ENCODE data around the gene SYNJ1.
"Not testable (repeated sequence)": the region's sequence is repeated elsewhere in the genome, so short reads cannot be mapped to it uniquely, and the experiment has no call there.

Gene SYNJ1

DNA sequence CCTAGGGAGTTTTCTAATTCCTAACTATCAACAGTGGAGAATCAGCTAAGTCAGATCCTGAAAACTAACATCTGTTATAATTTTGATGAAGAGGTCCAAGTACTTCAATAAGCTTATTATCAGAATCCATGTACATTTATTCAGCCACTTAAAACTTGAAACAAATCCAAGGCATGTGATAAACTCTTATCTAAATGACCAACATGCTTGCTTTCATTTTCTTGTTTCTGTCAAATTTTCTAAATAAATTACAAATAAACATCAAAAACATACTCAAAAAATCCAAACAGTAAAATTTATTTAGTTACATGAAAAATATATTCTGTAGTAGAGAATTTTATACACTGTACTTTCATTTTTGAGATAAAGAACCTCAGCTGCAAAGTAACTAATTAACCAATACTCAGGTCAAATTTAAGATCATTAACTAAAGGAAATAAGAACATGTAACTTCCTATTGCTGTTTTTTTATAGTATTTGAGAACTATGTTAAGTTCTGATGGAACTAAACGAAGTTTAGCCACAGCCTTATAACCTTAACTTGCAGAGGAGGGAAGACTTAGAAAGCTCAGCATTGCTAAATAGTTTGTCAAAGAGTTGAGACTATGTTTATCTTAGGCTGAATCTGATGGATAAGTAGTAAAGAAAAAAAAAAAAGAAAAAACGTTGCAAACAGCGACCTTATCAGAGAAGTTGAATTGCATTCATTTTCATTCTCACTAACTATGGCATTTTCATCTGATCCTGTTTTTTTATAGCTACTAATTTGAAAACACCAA, 44.9 kb downstream of the SYNJ1 start:
- DNase-seq = no peak

DNA sequence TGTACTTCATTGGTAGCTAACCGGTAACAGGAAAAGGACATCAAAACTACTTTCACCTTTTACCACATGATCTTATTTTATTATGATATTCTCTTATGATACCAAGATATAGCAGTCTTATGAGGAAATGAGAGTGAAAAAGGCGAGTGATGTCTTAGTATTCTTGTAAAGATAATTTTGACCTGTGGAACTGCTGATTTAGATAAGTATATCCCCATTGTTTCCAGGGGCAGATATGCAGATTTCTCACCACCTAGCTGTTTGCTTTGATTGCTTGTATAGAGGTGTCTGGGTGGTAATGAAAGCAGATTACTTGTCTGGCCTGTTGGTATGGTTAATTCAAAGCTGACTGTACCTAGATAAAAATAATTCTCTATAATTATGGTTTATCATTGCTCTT, 53.1 kb downstream of the SYNJ1 start:
- no peak for DNase-seq

DNA sequence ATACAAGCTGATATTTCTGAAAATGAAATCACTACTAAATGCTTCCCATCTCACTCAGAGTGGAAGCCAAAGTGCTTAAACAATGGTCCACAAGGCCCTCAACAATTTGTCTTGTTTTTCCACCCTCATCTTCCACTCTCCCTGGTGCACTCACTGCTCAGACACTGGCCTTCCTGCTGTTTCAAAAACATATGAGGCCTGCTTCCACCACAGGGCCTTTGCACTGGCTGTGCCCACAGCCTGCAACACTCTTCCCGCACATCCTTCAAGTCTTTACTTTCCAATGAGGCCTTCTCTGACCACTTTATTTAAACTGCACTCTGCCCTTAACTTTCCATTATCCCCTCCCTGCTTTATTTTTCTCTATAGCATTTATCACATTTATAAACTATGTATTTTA, 53.8 kb downstream of the SYNJ1 start:
- DNase-seq = no peak

DNA sequence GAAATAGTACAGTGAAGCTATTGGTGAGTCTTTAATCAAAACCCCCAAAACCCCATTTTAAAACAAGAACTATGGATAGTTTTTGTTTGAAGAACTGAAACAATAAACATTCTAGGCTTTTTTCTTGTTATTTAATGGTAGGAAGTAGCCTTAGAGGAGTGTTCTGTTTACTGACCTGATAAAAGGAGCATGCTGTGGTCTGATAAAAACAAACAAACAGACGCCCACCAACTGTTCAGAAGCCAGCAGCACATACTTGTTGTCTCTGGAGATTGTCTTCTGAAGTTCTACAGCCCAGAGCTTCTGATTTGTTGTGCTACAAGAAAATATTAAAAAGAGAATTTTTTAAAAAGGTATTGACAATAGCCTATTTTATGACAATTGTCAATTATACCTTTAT, 61.6 kb downstream of the SYNJ1 start:
- DNase-seq = no peak

DNA sequence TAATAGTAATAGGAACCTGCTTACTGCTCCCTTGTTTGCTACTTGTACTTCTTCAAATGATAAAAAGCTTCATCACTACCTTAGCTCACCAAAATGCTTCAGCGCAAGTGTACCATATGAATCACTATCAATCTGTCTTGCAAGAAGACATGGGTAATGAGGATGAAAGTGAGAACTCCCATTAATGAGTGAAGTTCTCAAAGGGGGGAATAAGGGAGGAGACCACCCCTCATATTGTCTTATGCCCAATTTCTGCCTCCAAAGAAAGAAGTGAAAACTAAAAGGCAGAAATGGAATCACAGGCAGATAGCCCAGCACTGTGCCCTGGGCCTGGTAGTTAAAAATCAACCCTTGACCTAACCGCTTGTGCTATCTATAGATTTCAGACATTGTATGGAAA, 63.7 kb downstream of the SYNJ1 start:
- not testable (repeated sequence) for DNase-seq

DNA sequence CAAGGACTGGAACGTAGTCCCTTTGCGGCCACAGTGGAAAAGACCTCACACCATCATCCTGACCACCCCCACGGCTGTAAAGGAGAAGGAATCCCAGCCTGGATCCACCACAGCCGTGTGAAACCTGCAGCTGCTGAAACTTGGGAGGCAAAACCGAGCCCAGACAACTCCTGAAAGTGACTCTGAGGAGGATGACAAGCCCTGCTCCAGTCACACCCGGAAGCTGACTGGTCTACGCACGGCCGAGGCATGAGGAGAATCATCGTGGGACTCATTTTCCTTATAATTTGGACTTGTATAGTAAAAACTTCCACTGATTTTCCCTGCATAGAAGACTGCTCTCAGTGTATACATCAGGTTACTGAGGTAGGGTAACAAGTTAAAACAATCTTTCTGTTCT, 65.8 kb downstream of the SYNJ1 start:
- not testable (repeated sequence) for DNase-seq

DNA sequence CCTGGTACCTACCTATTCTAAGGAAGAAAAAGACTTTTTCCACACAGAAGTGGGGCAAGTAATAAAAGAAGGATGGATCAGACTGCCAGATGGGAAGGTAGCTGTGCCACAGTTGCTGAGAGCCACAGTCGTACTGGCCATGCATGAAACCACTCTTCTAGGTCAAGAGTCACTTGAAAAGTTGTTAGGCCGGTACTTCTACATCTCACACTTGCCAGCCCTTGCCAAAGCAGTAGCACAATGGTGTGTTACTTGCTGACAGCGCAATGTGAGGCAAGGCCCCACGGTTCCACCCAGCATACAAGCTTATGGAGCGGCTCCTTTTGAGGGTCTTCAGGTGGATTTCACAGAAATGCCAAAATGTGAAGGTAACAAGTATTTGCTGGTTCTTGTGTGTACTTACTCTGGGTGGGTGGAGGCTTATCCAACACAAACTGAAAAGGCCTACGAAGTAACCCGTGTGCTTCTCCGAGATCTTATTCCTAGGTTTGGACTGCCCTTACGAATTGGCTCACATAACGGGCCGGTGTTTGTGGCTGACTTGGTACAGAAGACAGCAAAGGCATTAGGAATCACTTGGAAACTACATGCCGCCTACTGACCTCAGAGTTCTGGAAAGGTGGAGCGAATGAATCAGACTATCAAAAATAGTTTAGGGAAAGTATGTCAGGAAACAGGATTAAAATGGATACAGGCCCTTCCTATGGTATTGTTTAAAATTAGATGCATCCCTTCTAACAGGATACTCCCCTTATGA, 66.6 kb downstream of the SYNJ1 start:
- DNase-seq = not testable (repeated sequence)

DNA sequence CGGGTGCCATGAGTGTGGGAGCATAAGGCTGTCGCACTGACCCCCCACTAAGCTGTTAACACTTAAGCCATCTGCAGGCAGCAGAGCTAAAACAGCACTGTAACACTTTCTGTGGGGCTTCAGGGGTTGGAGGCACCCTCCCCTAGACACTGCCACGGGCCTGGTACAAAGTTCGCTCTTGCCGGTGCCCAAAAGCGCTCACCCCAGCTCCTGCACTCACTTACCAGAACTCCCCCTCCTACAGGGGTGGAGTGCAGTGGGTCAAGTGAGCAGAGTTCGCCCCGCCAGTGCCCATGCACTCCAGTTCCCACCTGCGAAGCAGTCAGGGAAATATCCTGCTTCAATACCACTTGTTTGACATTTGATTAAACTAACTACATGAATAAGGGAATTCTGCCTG, 69.3 kb downstream of the SYNJ1 start:
- no peak for DNase-seq

DNA sequence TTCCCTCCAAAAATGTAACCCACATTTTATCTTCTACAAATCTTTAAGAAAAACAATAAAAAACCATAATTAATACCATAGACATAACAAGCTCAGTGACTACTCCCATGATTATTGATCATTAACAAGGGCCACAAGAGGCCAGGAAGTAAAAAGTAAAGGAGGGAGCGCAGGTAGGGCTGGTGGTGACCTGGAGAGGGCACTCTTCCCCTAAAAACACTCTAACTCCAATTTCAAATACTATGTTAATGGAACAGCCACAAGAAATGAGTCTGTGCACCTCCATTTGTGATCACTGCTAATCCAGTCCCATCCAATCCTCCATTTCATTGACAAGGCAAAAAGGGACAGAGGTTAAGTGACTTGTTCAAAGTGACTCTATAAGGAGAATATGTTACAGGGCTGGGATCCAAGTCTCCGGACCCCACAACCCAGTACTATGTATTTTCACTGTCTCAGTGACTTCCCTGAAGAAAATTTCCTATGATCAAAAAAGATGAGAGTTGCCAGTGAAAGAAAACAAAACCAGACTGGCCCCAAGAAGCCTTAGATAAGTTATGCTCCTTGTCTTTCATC, 74.4 kb downstream of the SYNJ1 start:
- DNase-seq = peak; percentile 9 to 18

DNA sequence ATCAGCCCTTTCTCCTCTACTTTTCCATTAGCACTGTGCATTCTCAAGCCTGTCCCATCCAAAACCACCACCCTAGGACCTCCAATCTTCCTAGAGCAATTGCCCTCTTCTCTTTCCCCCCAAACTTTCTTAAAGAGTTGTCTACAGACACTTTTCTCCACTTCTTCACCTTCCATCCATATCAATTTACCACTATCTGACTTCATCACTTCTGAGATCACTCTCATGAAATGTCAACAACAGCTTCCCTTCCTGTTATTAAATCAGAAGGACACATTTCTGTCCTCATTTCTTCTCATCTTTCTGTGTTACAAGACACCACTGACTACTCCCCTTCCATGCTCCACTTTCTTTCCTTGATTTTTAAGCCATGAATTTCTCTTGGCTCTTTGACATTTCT, 79.6 kb downstream of the SYNJ1 start:
- no peak for DNase-seq

DNA sequence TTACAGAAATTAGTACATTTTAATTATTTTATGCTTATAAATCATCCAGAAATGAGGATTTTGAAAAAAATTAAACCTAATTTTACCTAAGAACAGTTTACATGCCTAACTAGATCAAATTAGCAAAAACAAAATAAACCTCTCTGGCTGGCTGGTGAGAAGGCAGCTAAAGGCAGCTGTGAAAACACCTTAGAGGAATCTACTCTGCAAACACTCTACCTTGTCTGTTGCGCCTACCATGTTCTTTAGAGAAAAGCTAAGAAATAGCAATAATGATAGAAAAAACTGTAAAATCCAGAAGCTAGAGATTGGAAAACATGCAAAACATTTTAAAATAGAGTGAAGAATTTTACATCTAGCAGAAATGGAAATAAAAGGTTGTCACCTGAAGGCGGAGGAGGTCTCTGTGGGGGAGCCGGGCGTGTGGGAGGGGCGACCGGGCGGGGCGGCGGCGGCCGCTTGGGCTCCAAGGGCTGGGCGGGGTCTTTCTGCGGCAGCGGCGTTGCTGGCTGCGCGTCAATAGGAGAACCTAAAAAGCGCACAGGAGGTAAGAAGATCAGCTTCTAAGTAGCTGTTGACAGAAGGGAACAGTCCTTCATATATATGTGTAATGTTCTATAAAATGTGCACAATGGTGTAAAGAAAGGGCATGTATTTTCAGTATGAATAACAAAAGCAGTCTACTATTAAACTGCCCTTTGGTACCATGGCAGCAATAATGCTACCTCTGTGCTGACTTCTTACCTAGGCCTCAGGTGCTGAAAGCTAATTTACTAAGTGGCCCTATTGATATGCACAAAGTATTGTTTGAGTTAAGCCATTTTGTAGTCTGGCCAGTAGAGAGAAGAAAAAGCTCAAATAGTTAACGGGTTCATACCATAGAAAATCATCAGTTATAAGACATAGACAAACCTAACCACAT, 82.3 kb downstream of the SYNJ1 start:
- no peak for DNase-seq

DNA sequence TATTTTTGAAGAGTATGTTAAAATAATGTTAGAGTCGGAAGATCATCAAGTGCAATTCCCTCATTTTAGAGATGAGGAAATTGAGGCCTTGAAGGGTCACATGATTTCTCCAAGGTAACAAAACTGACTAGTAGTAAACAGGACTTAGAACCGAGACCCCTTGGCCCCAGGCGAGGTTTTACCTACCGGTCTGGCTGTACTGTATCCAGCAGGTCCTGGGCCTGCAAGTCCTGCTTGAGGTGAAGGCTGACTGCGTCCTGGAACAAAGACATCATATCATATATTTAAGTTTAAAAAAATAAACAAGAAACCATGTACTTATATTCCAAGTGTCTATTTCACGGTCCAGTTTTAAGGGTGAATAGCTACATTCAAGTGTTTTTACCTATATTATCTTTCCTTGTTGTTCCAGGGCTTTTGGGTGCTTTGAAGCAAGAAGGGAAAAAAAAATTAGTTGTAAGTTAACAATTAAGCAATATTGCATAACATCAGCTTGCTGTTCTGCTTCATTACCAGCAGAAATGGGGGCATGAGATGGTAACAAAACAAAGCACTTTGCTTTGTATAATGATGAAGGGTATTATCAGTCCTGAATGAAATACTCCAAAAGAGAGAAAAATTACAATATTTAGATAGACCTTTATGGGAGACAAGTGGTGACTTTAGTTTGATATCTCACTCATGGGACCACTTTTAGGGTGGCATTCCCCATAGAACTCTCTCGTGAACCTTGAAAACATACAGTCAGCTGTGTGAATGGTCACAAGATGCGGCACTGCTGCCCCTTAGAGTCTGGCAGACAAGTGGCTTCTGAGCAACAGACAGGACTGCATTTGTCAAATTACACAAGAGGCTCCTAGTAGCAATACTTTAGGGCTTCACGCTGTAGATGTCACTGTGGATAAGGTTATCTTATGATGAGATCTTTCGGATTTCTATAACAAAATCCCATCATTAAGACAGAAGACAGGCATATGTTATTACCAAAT, 85.8 kb downstream of the SYNJ1 start:
- DNase-seq = no peak

DNA sequence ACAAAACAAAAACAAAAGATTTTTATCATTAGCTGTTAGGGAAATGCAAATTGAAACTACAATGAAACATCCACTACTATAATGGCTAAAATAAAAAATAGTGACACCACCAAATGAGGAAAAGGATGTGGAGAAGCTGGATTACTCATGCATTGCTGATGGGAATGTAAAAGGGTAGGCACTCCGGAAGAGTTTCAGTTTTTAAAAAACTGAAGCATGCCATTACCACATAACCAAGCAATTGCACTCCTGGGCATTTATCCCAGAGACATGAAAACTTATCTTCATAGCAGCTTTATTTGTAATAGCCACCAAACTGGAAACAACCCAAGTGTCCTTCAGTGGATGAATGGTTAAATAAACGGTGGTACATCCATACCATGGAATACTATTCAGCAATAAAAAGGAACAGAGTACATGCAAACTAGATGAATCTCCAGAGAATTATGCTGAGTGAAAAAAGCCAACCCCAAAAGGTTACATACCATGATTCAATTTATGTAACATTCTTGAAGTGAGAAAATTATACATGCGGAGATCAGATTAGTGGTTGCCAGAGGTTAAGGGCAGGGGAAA, 101.1 kb downstream of the SYNJ1 start:
- DNase-seq = no peak

DNA sequence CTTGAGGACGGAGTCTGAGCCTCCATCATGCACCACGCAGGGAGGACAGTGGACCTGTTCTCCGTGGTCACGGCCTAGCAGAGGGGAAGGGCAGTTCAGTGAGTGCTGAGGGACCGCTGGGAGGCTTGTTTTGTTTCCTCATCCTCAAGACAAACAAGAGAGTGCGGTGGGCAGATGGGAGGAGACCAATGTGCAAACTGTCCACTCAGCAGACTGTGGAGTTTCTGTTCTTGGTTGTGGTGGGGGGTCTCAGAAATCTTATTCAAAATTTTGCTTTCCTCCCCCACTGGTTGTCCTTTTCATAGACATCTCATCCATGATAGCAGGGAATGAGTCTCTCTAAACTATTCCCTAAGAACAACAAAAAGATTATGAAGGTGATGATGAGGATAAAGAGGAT, 109.6 kb downstream of the SYNJ1 start:
- DNase-seq = not testable (repeated sequence)

DNA sequence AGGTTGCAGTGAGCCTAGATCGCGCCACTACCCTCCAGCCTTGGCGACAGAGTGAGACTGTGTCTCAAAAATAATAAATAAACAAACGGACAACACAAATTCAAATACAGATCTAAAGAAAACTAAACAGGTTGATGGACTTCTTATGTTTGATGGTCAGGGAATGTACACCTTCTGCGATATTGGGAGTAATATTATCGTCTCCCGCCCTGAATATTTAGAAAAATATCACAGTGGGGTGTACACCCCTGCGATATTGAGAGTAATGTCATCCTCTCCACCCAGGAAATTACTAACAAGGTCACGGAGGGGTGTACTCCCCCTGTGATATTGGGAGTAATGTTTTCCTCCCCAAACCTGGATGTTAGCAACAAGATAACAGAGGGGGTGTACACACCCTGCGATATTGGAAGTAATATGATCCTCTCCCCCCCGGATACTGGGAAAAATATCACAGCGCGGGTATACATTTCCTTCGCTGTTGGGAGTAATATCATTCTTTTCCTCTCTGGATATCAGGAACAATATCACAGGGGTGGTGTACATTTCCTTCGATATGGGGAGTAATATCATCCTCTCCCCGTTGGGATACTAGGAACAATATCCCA, 114.3 kb downstream of the SYNJ1 start:
- DNase-seq = no peak

DNA sequence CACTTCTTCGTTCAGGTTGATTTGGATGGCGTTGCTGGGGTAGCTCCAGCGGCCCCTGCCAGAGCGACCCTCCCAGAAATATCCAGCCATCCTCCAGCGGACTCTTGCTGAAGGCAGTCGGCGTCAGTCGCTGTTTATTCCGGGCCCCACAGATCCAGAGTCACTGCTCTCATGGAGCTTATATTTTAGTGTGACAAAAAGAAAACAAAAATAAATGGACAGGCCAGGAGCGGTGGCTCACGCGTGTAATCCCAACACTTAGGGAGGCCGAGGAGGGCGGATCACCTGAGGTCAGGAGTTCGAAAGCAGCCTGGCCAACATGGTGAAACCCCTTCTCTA, 114.8 kb downstream of the SYNJ1 start:
- no peak for DNase-seq

DNA sequence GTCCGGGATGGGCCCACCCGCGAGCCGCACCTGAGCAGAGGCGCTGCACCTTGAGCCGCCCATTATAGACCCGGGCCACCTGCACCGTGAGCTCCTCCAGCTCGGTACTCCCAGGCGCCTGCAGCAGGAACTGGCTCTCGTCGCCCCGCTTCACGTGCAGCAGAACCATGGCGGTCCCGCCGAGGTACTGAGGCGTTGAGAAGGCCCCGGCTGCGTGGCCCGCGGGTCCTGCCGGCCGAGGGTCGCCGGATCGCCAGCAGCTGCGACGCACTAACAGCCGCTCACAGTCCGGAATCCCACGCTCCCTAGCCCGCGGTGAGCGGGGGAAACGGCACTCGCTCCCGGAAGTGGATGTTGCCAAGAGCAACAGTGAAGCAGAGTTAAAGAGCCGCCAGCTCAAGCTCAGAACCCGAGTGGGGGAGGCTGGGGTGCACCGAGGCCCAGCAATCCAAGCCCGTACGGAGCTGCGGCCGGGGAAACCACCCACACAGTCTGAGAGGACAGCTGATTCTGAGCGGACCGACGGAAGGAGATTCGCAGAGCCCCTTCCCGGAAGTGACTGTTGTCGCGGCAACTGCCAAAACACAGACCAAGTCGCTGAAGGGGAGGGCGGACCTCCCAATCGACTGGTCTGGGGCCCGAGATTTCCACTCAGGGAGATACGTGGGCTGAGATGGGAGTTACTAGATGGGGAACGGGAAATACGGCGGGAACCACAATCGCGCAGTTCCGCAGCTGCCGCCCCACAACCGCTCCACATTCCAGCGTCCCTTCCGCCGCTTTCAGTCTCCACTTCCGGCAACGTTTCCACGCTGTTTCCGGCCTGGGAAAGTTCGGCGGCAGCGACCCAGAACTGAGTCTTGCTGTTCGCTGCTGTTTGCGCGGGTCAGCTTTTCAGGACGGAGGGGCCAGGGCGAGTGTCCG, 115.5 kb downstream of the SYNJ1 start, which contains the start of gene CFAP298:
Gene CFAP298, minus strand, starts transcription at position 303 of the 924 bp plus-strand sequence. Its CDS starts 134 bp downstream, at position 169.
- DNase-seq = peak; percentile 85 to 90

DNA sequence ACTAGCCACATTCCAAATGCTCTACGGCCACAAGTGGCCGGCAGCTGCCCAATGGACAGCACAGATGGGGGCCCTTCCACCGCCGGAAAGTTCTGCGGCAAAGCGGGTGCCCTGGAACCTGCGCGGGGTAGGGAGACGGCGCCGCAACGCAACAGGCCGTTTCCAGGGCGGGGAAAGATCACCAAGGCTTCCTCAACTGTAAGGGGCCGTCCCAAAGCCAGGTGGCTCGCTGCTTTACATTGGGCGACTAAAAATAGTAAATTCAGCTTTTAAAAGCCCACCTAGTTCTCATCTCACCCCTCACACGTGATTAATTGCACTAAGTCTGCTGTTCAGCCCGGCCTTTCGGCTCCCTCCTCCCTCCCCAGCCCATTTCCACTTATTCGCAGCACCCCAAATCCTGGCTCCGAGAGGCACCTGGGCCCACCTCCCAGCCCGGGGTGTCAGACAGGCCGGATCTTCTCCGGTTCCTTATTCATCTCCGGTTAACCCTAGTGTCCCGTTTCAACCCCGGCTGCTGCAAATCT, 116.3 kb downstream of the SYNJ1 start:
- peak; percentile 47 to 51 for DNase-seq

DNA sequence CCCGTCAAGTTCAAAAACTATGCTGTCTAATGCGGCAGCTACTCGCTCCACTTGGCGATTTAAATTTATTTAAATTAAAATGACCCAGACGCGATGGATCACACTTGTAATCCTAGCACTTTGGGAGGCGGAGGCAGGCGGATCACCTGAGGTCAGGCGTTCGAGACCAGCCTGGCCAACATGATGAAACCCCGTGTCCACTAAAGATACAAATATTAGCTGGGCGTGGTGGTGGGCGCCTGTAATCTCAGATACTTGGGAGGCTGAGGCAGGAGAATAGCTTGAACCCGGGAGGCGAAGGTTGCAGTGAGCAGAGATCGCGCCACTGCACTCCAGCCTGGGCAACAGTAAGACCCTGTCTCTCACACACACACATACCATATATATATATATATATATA, 116.9 kb downstream of the SYNJ1 start:
- not testable (repeated sequence) for DNase-seq

All from activated CD4-positive, alpha-beta T cell treated with anti-CD3 and anti-CD28 coated beads, Interleukin-2, amount 50 U/mL, for 48 hours (primary cell).